ENCODE data around the gene NOTCH3.

NOTCH3 gene

GRCh38 chr19:15200553-15201364 is at the start of gene NOTCH3:
NOTCH3 (minus strand) TSS chr19:15200995; CDS start chr19:15200905, 90 bp downstream.
- DNase-seq = no peak

DNA sequence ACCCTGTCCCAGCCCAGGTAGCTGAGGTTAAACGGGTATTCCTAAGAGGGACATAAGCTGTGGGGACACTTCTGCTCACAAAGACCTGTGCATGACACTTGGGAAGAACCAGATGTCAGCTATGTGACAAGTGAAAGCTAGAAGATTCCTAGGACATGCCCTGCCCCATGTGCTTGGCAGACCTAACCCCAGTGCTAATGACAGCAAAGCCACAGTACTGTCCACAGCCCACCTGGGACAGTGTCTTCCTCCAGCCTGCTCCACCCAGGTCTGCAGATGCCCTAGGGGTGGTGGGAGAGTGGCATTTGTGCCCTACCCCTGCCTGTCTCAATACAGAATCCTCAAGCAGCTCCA is 49.8 kb upstream of the NOTCH3 start:
- DNase-seq = no peak

- no peak for DNase-seq
Measured at GRCh38 chr19:15249972-15250639, 49.3 kb upstream of the NOTCH3 start.

DNA sequence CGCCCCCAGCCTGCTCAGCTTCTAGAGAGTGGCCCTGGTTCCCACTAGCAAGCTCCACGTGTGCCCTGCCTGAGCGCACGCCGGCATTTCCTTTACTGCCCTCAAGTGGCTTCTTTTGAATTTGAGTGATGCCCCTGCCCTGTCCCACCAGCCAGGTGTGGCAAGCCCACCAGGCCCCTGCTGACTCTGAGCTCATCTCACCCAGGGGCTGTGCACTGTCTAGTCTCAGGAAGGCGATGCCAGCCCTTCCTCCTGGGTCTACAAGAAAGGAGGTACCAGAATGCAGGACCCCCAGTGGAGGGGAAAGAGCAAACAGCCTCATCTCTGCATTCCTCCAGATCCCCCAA is 48.7 kb upstream of the NOTCH3 start:
- DNase-seq = no peak

DNA sequence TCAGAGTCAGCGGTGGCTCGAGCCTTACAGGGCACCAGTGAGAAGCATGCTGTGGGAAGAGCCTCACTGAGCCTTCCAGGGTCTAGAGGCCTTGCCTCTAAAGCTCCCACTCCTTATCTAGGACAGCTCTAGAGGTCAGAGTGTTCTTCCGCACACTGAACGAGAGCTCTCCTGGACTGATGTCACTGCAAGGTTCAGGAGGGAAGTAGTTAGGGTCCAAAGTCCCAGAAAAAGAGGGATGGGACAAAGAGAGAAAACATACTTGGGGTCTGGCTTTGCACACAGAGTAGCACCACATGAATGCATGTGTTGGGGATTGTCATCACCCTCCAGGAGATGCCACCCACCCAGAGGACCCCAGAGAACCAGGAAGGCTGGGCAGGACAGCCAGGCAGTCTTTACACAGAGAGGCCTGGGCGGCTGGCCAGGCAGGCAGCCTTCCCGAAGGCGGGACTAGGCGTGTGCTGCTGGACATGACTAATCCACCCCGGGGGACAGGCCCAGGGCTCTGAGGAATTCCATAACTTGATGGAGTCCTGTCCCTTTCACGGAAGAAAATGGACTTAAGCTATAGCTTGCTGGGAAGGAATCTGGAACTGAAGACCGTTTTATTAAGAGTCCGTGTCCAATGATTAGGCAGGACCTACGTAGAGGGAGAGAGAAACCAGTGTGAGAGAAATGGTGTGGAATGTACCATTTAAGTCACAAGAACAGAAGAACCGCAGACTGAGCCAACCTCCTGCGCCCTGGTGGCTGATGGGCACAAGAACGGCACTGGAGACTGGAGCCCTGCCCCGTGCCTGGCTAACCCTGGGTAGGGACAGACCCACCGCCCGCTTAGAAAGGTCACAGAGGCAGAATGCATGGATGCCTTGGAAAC is 48.1 kb upstream of the NOTCH3 start:
- DNase-seq = no peak

GRCh38 chr19:15248106-15248505 is 47.3 kb upstream of the NOTCH3 start:
- no peak for DNase-seq

DNA sequence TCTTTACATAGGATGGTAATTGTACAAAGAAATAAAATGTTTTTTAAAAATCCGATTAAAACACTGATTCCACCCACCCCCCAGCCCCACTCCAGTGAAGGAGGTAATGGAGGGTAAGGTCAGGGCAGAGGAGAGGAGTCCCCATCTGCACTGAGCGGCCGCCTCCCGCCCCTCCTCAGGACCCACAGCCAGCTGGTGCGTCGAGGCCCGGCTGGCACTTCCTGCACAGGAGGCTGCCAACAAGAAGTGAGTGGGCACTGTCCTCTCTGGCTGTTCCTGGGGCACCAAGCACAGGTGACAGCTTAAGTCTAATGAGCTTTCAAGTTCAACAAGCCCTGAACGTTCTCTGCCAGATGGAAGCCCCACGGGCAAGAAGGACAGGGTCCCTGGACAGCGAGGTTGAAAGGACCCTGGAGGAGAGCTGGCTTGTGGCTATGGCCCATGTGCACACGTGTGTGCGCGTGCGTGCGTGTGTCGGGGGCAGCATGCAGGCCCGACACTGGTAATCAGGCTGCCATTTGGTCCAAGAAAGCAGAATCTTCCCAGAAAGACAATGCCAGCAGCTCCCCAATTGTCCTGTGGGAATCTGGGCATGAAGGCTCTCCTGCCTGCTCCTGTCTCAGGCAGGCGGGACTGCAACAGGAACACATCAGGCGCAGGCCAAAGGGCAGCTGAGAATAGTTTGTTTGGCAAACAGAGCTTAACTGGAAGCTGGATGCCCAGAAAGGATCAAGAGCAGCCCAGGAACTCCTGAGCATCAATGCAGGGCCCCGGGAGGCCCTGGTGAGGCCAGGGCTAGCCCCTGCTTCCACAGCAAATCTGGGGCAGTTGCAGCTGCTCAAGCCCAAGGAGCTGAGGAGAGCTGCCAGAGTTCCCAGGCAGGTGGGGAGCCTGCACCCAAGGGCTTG is 46.6 kb upstream of the NOTCH3 start:
- no peak for DNase-seq

DNA sequence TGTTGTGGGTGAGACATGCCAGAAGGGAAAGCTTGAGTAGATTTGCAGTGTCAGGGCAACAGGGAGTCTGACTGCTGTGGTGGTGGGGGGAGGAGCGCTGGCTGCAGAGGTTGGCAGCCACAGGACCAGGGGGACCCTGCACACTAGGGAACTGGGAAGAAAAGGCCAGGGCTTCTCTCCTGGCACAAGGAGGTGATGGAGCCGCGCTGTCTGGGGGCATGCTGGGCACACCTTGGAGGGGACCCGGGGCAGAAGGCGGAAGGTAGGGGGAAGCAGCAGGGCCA is 45.3 kb upstream of the NOTCH3 start:
- no peak for DNase-seq

GRCh38 chr19:15245370-15246197 is 44.8 kb upstream of the NOTCH3 start:
- DNase-seq = no peak

DNA sequence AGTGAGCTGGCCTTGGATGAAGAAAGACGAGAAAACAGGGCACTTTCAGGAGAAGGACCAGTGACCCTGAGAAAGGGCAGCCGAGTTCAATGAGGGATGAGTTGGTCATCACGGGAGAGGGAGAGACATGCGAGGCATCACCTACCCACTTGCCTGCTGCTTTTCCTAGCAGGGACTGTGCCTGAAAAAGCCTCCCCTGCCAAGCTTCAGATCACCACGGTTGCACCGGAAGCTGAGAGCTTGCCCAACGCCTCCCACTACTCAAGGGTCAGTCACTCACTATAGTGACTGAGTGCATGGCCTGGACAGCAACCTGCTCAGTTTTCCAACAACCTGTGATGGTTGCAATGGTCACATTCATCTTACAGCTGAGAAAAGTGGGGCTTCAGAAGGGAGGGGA is 44.0 kb upstream of the NOTCH3 start:
- no peak for DNase-seq

DNA sequence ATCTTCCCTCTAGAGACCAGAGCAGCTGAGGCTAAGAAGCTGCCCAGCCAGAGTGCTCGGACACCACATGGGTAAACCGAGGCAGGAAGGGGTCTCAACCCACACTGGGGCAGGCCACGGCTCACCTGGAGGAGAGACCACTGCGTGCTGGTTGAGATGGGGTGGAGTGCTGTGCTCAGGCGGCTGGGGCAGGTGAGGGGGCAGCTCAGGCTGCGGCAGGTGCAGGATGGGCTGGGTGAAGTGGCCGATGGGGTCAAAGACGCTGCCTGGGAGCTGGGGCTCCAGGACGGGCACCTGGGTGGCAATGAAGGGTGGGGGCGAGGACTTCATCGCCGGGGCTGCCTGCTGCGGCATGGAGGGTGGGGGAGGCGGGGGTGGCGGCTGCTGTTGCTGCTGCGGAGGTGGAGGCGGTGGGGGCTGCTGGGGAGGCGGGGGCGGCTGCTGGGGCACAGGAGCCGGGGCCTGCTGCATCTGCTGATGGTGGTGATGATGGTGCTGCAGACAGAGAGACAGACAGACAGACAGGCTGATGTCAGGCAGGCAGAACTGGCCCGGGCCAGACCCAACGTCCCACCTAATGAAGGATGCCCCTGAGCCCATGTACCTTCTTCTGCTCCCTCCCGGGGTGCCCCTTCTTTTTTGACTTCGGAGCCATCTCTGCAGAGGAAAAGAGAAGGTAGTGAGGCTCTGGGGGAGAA is 43.5 kb upstream of the NOTCH3 start:
- no peak for DNase-seq

DNA sequence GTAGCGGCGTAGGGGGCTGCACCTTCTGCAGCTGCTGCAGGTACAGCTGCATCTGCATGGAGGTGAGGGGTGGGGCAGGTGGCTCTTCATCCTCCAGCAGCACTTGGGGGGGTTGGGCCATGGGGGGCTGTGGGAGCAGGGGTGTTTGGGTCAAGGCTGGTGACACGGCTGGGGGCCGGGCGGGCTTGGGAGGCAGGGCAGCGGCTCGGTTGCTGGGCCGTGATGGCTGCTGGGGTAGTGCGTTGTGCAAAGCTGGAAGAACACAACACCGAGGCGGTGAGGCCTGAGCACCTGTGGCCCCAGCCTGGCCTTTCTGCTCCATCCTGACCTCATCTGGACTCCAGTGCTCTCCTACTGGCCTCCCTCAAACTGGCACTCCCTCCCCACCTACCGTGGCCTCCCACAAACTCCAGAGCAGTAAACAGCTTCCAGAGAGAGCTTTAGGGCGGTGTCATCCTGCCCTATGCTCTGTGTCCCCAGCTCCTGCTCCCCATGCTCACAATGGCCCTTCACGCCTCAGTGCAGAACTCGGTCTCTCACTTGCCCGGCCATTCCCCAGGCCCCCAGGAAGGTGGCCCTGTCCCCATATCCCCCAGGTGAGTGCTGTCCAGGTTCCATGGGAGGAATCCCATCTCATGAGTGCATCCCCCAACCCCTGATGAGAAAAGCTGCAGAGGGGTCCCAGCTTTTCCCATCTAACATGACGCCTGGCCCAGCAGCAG is 42.6 kb upstream of the NOTCH3 start:
- DNase-seq = no peak

- DNase-seq = no peak
Measured at GRCh38 chr19:15241259-15241910, 40.6 kb upstream of the NOTCH3 start.

GRCh38 chr19:15240515-15240914 is 39.7 kb upstream of the NOTCH3 start:
- DNase-seq = no peak

DNA sequence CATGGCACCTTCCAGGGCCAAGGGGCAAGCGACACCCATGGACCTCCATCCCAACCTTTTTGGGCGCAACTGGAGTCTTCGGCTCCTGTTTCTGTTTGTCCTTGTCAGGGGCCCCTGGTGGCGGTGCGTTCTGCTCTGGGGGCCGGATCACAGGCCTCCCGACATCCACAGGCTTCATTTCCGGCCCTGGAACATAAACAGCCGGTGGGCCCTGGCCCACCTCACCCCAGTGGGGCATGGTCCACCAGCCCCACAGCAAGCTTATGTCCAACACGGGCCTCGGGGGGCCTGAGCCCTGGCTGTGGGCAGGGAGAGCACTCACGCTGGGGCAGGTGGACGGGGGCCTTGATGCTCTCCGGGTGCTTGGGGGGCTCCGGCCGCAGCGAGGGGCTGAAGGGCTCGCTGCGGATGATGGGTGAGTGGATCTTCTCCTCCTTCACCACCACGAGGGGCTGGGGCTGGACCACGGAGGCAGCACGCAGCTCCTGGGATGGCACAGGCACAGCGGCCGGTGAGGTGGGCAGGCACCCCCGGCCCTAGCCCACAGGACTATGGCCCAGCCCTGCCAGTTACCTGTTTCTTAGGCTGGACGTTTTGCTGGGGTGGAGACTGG is 38.6 kb upstream of the NOTCH3 start:
- no peak for DNase-seq

- DNase-seq = no peak
Measured at GRCh38 chr19:15238639-15239155, 37.9 kb upstream of the NOTCH3 start.

DNA sequence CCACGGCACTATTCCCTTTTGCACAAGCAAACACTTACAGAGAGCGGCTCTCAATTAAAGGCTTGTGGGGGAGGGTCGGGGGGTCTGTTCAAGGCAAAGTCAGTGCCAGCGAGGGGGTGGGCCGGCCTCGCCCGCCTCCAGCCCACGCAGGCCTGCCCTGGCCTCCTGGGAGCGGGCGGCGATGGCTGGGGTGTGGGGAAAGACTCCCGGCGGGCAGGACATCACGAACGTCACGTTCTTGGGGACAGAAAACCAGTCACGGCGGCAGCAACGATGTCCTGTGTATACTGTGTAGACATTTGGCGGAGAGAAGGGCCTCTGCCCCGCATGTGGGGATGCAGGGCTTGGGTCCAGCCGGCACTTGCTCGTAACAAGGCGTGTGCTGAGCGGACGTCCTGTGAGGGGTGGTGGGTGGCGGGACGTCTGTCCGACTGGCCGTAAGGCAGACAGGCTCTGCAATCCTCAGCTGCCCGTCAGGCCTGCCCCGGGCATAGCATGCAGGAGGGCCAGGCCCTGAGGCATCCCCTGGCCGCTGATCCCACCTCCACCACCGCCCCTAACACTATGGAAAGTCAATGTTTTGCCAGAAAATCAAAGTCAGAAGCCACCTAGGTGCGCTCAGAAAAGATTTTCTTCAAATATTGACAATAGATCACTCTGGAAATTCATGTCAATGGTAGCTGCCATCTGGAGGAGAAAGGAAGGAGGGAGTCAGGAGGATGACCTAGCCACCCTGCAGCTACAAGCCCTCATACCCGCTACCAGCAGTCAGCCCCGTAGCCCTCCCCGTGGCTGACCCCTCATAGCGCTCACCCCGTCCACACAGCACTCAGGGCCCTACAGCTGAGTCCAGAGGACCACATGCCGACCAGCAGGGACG is 37.2 kb upstream of the NOTCH3 start:
- DNase-seq = no peak

DNA sequence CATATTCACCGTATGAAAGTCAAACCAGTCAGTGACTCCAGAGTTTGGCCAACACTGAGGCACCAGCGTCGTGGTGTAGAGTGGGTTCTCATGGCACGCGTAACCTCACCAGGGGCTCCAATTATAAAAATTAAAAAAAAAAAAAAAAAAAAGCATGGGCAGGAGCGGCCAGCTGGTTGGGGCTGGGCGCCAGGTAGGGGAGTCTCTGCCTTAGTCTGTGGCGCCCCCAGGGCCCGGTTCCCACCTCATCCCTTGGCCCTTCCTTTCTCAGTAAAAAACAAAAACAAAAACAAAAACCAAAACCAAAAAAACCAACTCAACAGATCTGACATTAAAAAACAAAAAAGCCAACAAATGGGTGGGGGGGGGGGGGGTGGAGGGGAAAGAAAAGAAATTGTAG is 36.1 kb upstream of the NOTCH3 start:
- no peak for DNase-seq
